ENCODE measurements around the gene SVIL. TPM values are rescaled to one million over a fixed set of nuclear protein-coding genes. Genes with fewer than 3 reads are reported as not detected.
"Not testable (repeated sequence)": the region's sequence is repeated elsewhere in the genome, so short reads cannot be mapped to it uniquely, and the experiment has no call there.

SVIL gene
- total and polyA plus RNA-seq, 4 donors = 68.4 to 374 (median 211) TPM

- Histone ChIP-seq H3K36me3 (ENCODE audit: control insufficient read depth in 1 of 2, insufficient read depth in 2 of 2, low read length in 1 of 2) (no peaks in the 10 kb centered on the region), H3K4me3 (ENCODE audit: low read length in 2 of 2) (peak overlapping the region; percentile 38 to 44), H3K27me3 (ENCODE audit: control insufficient read depth in 1 of 2, insufficient read depth in 2 of 2, low read length in 1 of 2) (no peaks in the 10 kb centered on the region), H3K27ac (ENCODE audit: low read depth in 1 of 2, low read length in 2 of 2) (peak overlapping the region; percentile 57 to 83), H3K4me1 (ENCODE audit: control insufficient read depth in 1 of 2, insufficient read depth in 2 of 2, low read length in 2 of 2) (peaks cover 9 to 15% of the 10 kb centered on the region in 2 donors), H3K9me3 (ENCODE audit: control insufficient read depth, low read length) (no peaks in the 10 kb centered on the region)
- intact Hi-C loops (cut with DNase I) = loop anchor here in 1 of 2 donors (5.0 kb wide), 2 partner anchors 33 to 107 kb away; no protein-coding TSS in a partner anchor
- DNase-seq = no peak
- ATAC-seq (ENCODE audit: low FRiP score) = no peak
- WGBS, 2 donors = 20 to 25% methylated on average over 11 of the region's 11 CpGs
These were observed 4.3 kb downstream of the SVIL start for GRCh38 chr10:29630205-29631048.

GRCh38 chr10:29628912-29629526 lies 5.8 kb downstream of the SVIL start:
- H3K27ac ChIP-seq (ENCODE audit: low read depth in 1 of 2, low read length in 2 of 2) = peak overlapping the region in 1 of 2 donors; percentile 32
- no peaks in the 10 kb centered on the region for H3K9me3 ChIP-seq (ENCODE audit: control insufficient read depth, low read length)
- ATAC-seq (ENCODE audit: low FRiP score) (no peak), DNase-seq (no peak)
- H3K4me1 ChIP-seq (ENCODE audit: control insufficient read depth in 1 of 2, insufficient read depth in 2 of 2, low read length in 2 of 2) = peaks cover 9 to 11% of the 10 kb centered on the region in 2 donors
- WGBS, 2 donors = 64 to 79% methylated on average over 12 of the region's 12 CpGs
- no peaks in the 10 kb centered on the region for H3K36me3 ChIP-seq (ENCODE audit: control insufficient read depth in 1 of 2, insufficient read depth in 2 of 2, low read length in 1 of 2)
- intact Hi-C loops (cut with DNase I) = no loop called here
- no peaks in the 10 kb centered on the region for H3K27me3 ChIP-seq (ENCODE audit: control insufficient read depth in 1 of 2, insufficient read depth in 2 of 2, low read length in 1 of 2)
- H3K4me3 ChIP-seq (ENCODE audit: low read length in 2 of 2) = no peak overlapping the region

GRCh38 chr10:29628311-29628710 lies 6.5 kb downstream of the SVIL start:
- no peaks in the 10 kb centered on the region for H3K27me3 ChIP-seq (ENCODE audit: control insufficient read depth in 1 of 2, insufficient read depth in 2 of 2, low read length in 1 of 2)
- H3K4me1 ChIP-seq (ENCODE audit: control insufficient read depth in 1 of 2, insufficient read depth in 2 of 2, low read length in 2 of 2) = peaks cover 9 to 11% of the 10 kb centered on the region in 2 donors
- no peak overlapping the region for H3K4me3 ChIP-seq (ENCODE audit: low read length in 2 of 2)
- no peak overlapping the region for H3K27ac ChIP-seq (ENCODE audit: low read depth in 1 of 2, low read length in 2 of 2)
- DNase-seq (no peak), ATAC-seq (ENCODE audit: low FRiP score) (no peak)
- 20 to 21% methylated on average over 5 of the region's 5 CpGs for WGBS, 2 donors
- intact Hi-C loops (cut with DNase I) = no loop called here
- no peaks in the 10 kb centered on the region for H3K9me3 ChIP-seq (ENCODE audit: control insufficient read depth, low read length)
- no peaks in the 10 kb centered on the region for H3K36me3 ChIP-seq (ENCODE audit: control insufficient read depth in 1 of 2, insufficient read depth in 2 of 2, low read length in 1 of 2)

- WGBS, 2 donors = 48 to 50% methylated on average over 7 of the region's 7 CpGs
- intact Hi-C loops (cut with DNase I) = no loop called here
- H3K27ac ChIP-seq (ENCODE audit: low read depth in 1 of 2, low read length in 2 of 2) = no peak overlapping the region
These were observed 7.3 kb downstream of the SVIL start for GRCh38 chr10:29627201-29628132.

GRCh38 chr10:29624357-29624756 lies 10.4 kb downstream of the SVIL start:
- ATAC-seq (ENCODE audit: low FRiP score); H3K27ac ChIP-seq (ENCODE audit: low read depth in 1 of 2, low read length in 2 of 2); H3K9me3 ChIP-seq (ENCODE audit: control insufficient read depth, low read length); DNase-seq; intact Hi-C loops (cut with DNase I); H3K36me3 ChIP-seq (ENCODE audit: control insufficient read depth in 1 of 2, insufficient read depth in 2 of 2, low read length in 1 of 2); H3K27me3 ChIP-seq (ENCODE audit: control insufficient read depth in 1 of 2, insufficient read depth in 2 of 2, low read length in 1 of 2); H3K4me3 ChIP-seq (ENCODE audit: low read length in 2 of 2): not testable (repeated sequence)
- WGBS, 2 donors = 72% methylated on average over 6 of the region's 6 CpGs
- H3K4me1 ChIP-seq (ENCODE audit: control insufficient read depth in 1 of 2, insufficient read depth in 2 of 2, low read length in 2 of 2) = peaks cover 7 to 12% of the 10 kb centered on the region in 2 donors

More at GRCh38 chr10:29627201-29628132, 7.3 kb downstream of the SVIL start:
- DNase-seq (no peak), ATAC-seq (ENCODE audit: low FRiP score) (no peak)
- H3K9me3 ChIP-seq (ENCODE audit: control insufficient read depth, low read length) = no peaks in the 10 kb centered on the region
- H3K27me3 ChIP-seq (ENCODE audit: control insufficient read depth in 1 of 2, insufficient read depth in 2 of 2, low read length in 1 of 2) = no peaks in the 10 kb centered on the region
- no peaks in the 10 kb centered on the region for H3K36me3 ChIP-seq (ENCODE audit: control insufficient read depth in 1 of 2, insufficient read depth in 2 of 2, low read length in 1 of 2)
- peak overlapping the region in 1 of 2 donors; percentile 34 for H3K4me3 ChIP-seq (ENCODE audit: low read length in 2 of 2)
- peaks cover 9 to 13% of the 10 kb centered on the region in 2 donors for H3K4me1 ChIP-seq (ENCODE audit: control insufficient read depth in 1 of 2, insufficient read depth in 2 of 2, low read length in 2 of 2)

- Histone ChIP-seq H3K4me3 (ENCODE audit: low read length in 2 of 2) (no peak overlapping the region), H3K9me3 (ENCODE audit: control insufficient read depth, low read length) (no peaks in the 10 kb centered on the region), H3K27me3 (ENCODE audit: control insufficient read depth in 1 of 2, insufficient read depth in 2 of 2, low read length in 1 of 2) (no peaks in the 10 kb centered on the region), H3K36me3 (ENCODE audit: control insufficient read depth in 1 of 2, insufficient read depth in 2 of 2, low read length in 1 of 2) (no peaks in the 10 kb centered on the region), H3K4me1 (ENCODE audit: control insufficient read depth in 1 of 2, insufficient read depth in 2 of 2, low read length in 2 of 2) (peaks cover 11 to 13% of the 10 kb centered on the region in 2 donors), H3K27ac (ENCODE audit: low read depth in 1 of 2, low read length in 2 of 2) (peak overlapping the region in 1 of 2 donors; percentile 10)
- intact Hi-C loops (cut with DNase I) = no loop called here
- DNase-seq = no peak
- WGBS, 2 donors = 92 to 93% methylated on average over 4 of the region's 4 CpGs
- ATAC-seq (ENCODE audit: low FRiP score) = no peak
These were observed 11.0 kb downstream of the SVIL start for GRCh38 chr10:29623797-29624196.

- Histone ChIP-seq H3K27ac (ENCODE audit: low read depth in 1 of 2, low read length in 2 of 2) (no peak overlapping the region), H3K27me3 (ENCODE audit: control insufficient read depth in 1 of 2, insufficient read depth in 2 of 2, low read length in 1 of 2) (no peaks in the 10 kb centered on the region), H3K4me1 (ENCODE audit: control insufficient read depth in 1 of 2, insufficient read depth in 2 of 2, low read length in 2 of 2) (peaks cover 10 to 12% of the 10 kb centered on the region in 2 donors), H3K9me3 (ENCODE audit: control insufficient read depth, low read length) (no peaks in the 10 kb centered on the region), H3K36me3 (ENCODE audit: control insufficient read depth in 1 of 2, insufficient read depth in 2 of 2, low read length in 1 of 2) (no peaks in the 10 kb centered on the region), H3K4me3 (ENCODE audit: low read length in 2 of 2) (no peak overlapping the region)
- DNase-seq = no peak
- intact Hi-C loops (cut with DNase I) = no loop called here
- 49 to 58% methylated on average over 14 of the region's 14 CpGs for WGBS, 2 donors
- ATAC-seq (ENCODE audit: low FRiP score) = no peak
These were observed 12.3 kb downstream of the SVIL start for GRCh38 chr10:29622382-29622922.

GRCh38 chr10:29621161-29621560 lies 13.6 kb downstream of the SVIL start:
- 13 to 15% methylated on average over 7 of the region's 7 CpGs for WGBS, 2 donors
- Histone ChIP-seq H3K4me1 (ENCODE audit: control insufficient read depth in 1 of 2, insufficient read depth in 2 of 2, low read length in 2 of 2) (peaks cover 10 to 11% of the 10 kb centered on the region in 2 donors), H3K27me3 (ENCODE audit: control insufficient read depth in 1 of 2, insufficient read depth in 2 of 2, low read length in 1 of 2) (no peaks in the 10 kb centered on the region), H3K36me3 (ENCODE audit: control insufficient read depth in 1 of 2, insufficient read depth in 2 of 2, low read length in 1 of 2) (no peaks in the 10 kb centered on the region), H3K27ac (ENCODE audit: low read depth in 1 of 2, low read length in 2 of 2) (peak overlapping the region in 1 of 2 donors; percentile 26), H3K4me3 (ENCODE audit: low read length in 2 of 2) (no peak overlapping the region), H3K9me3 (ENCODE audit: control insufficient read depth, low read length) (no peaks in the 10 kb centered on the region)
- DNase-seq (no peak), ATAC-seq (ENCODE audit: low FRiP score) (peak; percentile 73)
- intact Hi-C loops (cut with DNase I) = no loop called here
